Transverse colon (tissue), 4 donors: ENCODE measurements around the gene POM121L2. TPM values are rescaled to one million over a fixed set of nuclear protein-coding genes. Genes with fewer than 3 reads are reported as not detected.

ENCODE experiments used
- DNase-seq: peaks from one replicate; pipeline ENCODE4 v3.0.0-alpha.2; 2019
- H3K27ac ChIP-seq, 4 donors: fragments of 200-600 bp; sonication (generic); 2 replicates each; pipeline ENCODE4 v1.5.1; 2016 to 2018; ENCODE audit warnings: inconsistent platforms in 4 of 4
- H3K27me3 ChIP-seq: fragments of 200-600 bp; sonication (generic); 2 replicates; pipeline ENCODE4 v1.5.1; 2017; ENCODE audit warnings: inconsistent platforms
- H3K36me3 ChIP-seq, 4 donors: fragments of 200-600 bp; sonication (generic); 2 replicates each; pipeline ENCODE4 v1.5.1; 2017 to 2019; ENCODE audit warnings: inconsistent platforms in 4 of 4
- H3K4me1 ChIP-seq, 4 donors: fragments of 200-600 bp; sonication (generic); 2 replicates each; pipeline ENCODE4 v1.5.1; 2017 to 2020; ENCODE audit warnings: inconsistent platforms in 4 of 4
- H3K4me3 ChIP-seq, 4 donors: fragments of 200-600 bp; sonication (generic); 1 replicate in 1 of 4; 2 replicates in 3 of 4; pipeline versions ENCODE4 v1.5.1 to v1.6.1; 2017 to 2019; ENCODE audit warnings: inconsistent platforms in 4 of 4
- H3K9me3 ChIP-seq, 2 donors: fragments of 200-600 bp; sonication (generic); 2 replicates each; pipeline ENCODE4 v1.5.1; 2017 to 2019; ENCODE audit warnings: inconsistent platforms in 2 of 2
- CTCF ChIP-seq, 5 experiments: fragments of 200-600 bp in 3 of 5; fragments of 450-650 bp in 2 of 5; sonication (generic) in 3 of 5; IDR thresholded peaks; 1 replicate in 2 of 5; 2 replicates in 3 of 5; pipeline ENCODE4 v1.5.1; 2016 to 2017; ENCODE audit warnings: antibody characterized with exemption in 5 of 5, inconsistent platforms in 3 of 5, mild to moderate bottlenecking in 2 of 5, moderate library complexity in 1 of 5
- EP300 ChIP-seq: sonication (generic); formaldehyde crosslinking; IDR thresholded peaks from one replicate; pipeline ENCODE4 v1.6.1; 2017; ENCODE audit warnings: antibody characterized with exemption, low read depth
- POLR2A ChIP-seq: fragments of 450-650 bp; IDR thresholded peaks from one replicate; pipeline ENCODE4 v1.6.1; 2016; ENCODE audit warnings: antibody characterized with exemption, mild to moderate bottlenecking, moderate library complexity
- POLR2AphosphoS5 ChIP-seq, 3 donors: sonication (generic); formaldehyde crosslinking; IDR thresholded peaks; one replicate each; pipeline ENCODE4 v1.6.1; 2016; ENCODE audit warnings: antibody characterized with exemption in 3 of 3
- WGBS, 2 donors: methylation state at CpG; one replicate each; pipeline ENCODE4 v1.1.5; 2018; ENCODE audit warnings: low coverage in 1 of 2; 5-methylcytosine and 5-hydroxymethylcytosine counted together
- in situ Hi-C, 4 donors: fragments of 200-750 bp; cut with MboI; loops; one replicate each; pipeline versions ENCODE4 v1.15.0 to v1.15.1; 2017; ENCODE audit warnings: low sequenced_read_pairs in 3 of 4, low pct_ligation_motif_present in 1 of 4, low pct_unique_long_range_greater_than_20kb in 1 of 4
- intact Hi-C: fragments of 100-400 bp; cut with DNase I; formaldehyde crosslinking; loops from one replicate; pipeline ENCODE4 v1.15.1; 2023; ENCODE audit warnings: low total_unique reads
- total RNA-seq, 4 donors: library from RNA; depleted of rRNA; stranded (reverse); fragments of >200 nt; gene quantifications; one replicate each; pipeline ENCODE4 v1.1.0, GENCODE V29; 2016

The POM121L2 gene
- total RNA-seq, 4 donors from 2014 or later: not detected

GRCh38 chr6:27312950-27313271, 838 bp upstream of the POM121L2 start:
- in situ Hi-C loops (loop anchor here in 1 of 4 donors (25.0 kb wide), 1 partner anchor 449 kb away; no protein-coding TSS in a partner anchor), intact Hi-C loops (no loop called here)

GRCh38 chr6:27311806-27312145, 297 bp downstream of the POM121L2 start:
- Histone ChIP-seq H3K4me1 (peaks cover 0 to 10% (median 8%) of the 10 kb centered on the region in 4 donors), H3K36me3 (no peaks in the 10 kb centered on the region), H3K27ac (no peak overlapping the region), H3K4me3 (peak overlapping the region in 2 of 4 donors; percentile 48 to 58), H3K27me3 (peaks cover 99% of the 10 kb centered on the region), H3K9me3 (no peaks in the 10 kb centered on the region)
- no peak for DNase-seq
- in situ Hi-C loops (loop anchor here in 1 of 4 donors (25.0 kb wide), 1 partner anchor 451 kb away; no protein-coding TSS in a partner anchor), intact Hi-C loops (no loop called here)
- TF ChIP-seq EP300: no peak
- TF ChIP-seq CTCF (IDR thresholded peaks at IDR 0.05): no peak
- no peak for TF ChIP-seq POLR2A
- no peak for TF ChIP-seq POLR2AphosphoS5 (IDR thresholded peaks at IDR 0.05)
- 34% methylated on average over 19 of the region's 19 CpGs; no CpG with 5 or more reads in 1 of the 2 donors for WGBS, 2 donors

More at GRCh38 chr6:27312950-27313271, 838 bp upstream of the POM121L2 start:
- Histone ChIP-seq H3K27me3 (peaks cover 97% of the 10 kb centered on the region), H3K4me1 (peaks cover 0 to 10% (median 8%) of the 10 kb centered on the region in 4 donors), H3K9me3 (no peaks in the 10 kb centered on the region), H3K36me3 (no peaks in the 10 kb centered on the region), H3K27ac (no peak overlapping the region), H3K4me3 (peak overlapping the region in 2 of 4 donors; percentile 48 to 58)
- DNase-seq: no peak
- WGBS, 2 donors: 11 to 38% methylated on average over 3 to 8 of the region's 8 CpGs
- TF ChIP-seq EP300: no peak
- TF ChIP-seq POLR2AphosphoS5 (IDR thresholded peaks at IDR 0.05): no peak
- no peak for TF ChIP-seq POLR2A
- no peak for TF ChIP-seq CTCF (IDR thresholded peaks at IDR 0.05)

GRCh38 chr6:27303613-27304272, 8.3 kb downstream of the POM121L2 start:
- DNase-seq: no peak

More at GRCh38 chr6:27303613-27304272, 8.3 kb downstream of the POM121L2 start:
- in situ Hi-C loops (loop anchor here in 1 of 4 donors (25.0 kb wide), 1 partner anchor 459 kb away; no protein-coding TSS in a partner anchor), intact Hi-C loops (no loop called here)
- Histone ChIP-seq H3K27ac (no peak overlapping the region), H3K36me3 (no peaks in the 10 kb centered on the region), H3K9me3 (no peaks in the 10 kb centered on the region), H3K4me3 (no peak overlapping the region), H3K4me1 (no peaks in the 10 kb centered on the region), H3K27me3 (peaks cover 100% of the 10 kb centered on the region)
- TF ChIP-seq POLR2A: no peak
- no peak for TF ChIP-seq EP300
- TF ChIP-seq CTCF (IDR thresholded peaks at IDR 0.05): no peak
- no peak for TF ChIP-seq POLR2AphosphoS5 (IDR thresholded peaks at IDR 0.05)
- WGBS, 2 donors: 58 to 63% methylated on average over 13 to 16 of the region's 16 CpGs
